AG09309 (cell line): ENCODE results near the gene FZD4.

Experiments used
- DNase-seq: peaks from one replicate; pipeline ENCODE4 v3.0.0-alpha.2; 2010; ENCODE audit warnings: low read depth
- H3K4me3 ChIP-seq: 2 replicates; pipeline ENCODE4 v1.5.1; 2011; ENCODE audit warnings: mild to moderate bottlenecking, low read depth, low read length, moderate library complexity; ENCODE audit not compliant: control insufficient read depth
- TF ChIP-seq, protein P1 (sequence below): IDR thresholded peaks from 2 replicates; pipeline ENCODE4 v1.5.1; 2011; ENCODE audit warnings: mild to moderate bottlenecking, low read depth, low read length, inconsistent platforms; ENCODE audit not compliant: insufficient read depth, control insufficient read depth; ENCODE audit errors: missing control alignments

Gene FZD4

DNA sequence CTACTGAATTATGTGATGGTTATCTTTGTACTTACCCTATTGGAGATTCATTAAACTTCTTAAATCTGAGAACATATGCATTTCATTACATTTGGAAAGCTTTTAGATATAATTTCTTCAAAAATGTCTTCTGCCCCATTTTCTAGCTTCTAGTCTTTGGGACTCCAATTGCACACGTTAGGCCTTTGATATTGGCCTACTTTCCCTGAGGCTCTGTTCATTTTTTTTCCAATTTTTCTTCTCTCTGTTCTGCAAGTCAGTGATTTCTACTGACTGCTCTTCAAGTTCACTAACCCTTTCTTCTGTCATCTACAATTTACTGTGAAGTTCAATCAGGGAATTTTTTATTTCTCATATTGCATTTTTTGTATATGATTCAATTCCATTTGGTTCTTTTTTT, 43.0 kb downstream of the FZD4 start:
- TF ChIP-seq, protein P1, sequence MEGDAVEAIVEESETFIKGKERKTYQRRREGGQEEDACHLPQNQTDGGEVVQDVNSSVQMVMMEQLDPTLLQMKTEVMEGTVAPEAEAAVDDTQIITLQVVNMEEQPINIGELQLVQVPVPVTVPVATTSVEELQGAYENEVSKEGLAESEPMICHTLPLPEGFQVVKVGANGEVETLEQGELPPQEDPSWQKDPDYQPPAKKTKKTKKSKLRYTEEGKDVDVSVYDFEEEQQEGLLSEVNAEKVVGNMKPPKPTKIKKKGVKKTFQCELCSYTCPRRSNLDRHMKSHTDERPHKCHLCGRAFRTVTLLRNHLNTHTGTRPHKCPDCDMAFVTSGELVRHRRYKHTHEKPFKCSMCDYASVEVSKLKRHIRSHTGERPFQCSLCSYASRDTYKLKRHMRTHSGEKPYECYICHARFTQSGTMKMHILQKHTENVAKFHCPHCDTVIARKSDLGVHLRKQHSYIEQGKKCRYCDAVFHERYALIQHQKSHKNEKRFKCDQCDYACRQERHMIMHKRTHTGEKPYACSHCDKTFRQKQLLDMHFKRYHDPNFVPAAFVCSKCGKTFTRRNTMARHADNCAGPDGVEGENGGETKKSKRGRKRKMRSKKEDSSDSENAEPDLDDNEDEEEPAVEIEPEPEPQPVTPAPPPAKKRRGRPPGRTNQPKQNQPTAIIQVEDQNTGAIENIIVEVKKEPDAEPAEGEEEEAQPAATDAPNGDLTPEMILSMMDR, result no peak
- DNase-seq, result no peak

DNA sequence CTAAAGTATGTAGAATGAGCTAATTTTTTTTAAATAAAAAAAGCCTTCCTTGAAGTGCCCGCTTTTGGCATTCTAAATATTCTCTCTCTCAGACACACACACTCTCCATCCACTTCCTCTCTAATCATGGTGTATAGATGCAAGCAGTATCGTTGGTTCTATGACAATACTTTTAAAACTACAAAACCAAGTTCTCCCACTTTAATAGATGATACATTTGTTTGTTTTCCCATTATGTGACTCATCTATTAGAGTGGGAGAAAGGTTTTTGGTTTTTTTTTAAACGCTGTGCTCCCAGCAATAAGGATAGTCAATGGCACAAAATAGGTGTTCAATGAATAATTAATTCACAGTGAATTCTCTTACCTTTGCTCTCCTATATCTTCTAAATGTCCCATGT, 44.6 kb downstream of the FZD4 start:
- no peak for DNase-seq
- TF ChIP-seq, protein P1, result no peak
- no peak overlapping the region for H3K4me3 ChIP-seq

More for the DNA sequence above, 43.0 kb downstream of the FZD4 start:
- no peak overlapping the region for H3K4me3 ChIP-seq

DNA sequence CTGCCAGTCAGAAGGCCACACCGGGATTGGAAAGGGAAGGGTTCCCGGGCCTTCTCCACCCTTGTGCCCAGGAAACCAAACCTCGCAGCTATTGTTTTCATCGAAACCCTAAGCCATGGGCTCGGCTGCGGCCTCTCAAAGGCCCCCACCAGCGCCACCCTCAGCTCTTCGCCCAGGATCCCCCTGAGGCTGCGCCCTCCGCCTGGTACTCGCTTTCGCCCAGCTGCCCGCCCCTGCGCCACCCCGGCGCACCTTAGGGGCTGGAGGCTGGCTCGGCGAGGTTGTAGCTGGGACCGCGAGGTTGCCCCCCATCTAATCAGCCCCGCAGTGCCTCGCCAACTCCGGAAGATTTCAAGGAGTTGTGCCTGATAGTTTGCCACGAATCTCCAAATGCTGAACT, 49.0 kb downstream of the FZD4 start:
- no peak overlapping the region for H3K4me3 ChIP-seq
- no peak for DNase-seq
- TF ChIP-seq, protein P1, result no peak

DNA sequence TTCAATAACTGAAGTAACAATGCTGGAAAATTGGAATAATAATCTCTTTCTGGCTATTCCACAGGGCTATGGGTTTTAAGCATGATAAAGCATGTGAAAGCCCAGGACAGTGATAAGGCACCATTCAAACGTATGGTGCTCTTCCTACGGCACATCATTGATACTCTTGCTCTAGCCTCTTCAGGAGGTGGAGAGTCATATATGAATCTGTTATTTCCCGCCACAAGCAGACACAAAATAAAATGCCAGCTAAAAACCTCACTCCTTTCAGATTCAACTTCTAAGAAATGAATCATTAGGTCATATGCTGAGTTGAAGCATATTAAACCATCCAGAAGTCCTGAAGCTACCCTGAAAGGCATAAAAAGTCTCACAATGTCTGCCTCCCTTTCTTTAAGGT, 49.9 kb downstream of the FZD4 start:
- TF ChIP-seq, protein P1, result no peak
- no peak overlapping the region for H3K4me3 ChIP-seq
- DNase-seq, result no peak

DNA sequence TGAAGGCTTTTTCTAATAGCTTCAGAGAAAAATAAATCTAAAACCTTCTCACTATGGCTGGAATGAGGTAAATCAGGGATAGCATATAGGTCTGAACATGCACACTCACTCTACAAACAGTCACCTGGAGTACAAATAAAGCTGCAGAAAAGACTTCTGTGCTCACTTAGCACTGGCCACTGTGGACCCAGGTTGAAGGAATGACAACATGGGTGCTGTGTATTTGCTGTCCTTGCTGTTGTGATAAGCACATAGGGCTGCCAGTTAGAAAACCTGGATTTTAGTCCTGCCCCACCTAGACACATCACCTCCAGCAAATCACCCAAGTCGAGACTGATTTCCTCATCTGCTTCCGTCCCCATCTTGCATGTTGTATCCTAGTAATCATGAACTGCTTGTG, 51.2 kb downstream of the FZD4 start:
- no peak overlapping the region for H3K4me3 ChIP-seq
- TF ChIP-seq, protein P1, result no peak
- no peak for DNase-seq

DNA sequence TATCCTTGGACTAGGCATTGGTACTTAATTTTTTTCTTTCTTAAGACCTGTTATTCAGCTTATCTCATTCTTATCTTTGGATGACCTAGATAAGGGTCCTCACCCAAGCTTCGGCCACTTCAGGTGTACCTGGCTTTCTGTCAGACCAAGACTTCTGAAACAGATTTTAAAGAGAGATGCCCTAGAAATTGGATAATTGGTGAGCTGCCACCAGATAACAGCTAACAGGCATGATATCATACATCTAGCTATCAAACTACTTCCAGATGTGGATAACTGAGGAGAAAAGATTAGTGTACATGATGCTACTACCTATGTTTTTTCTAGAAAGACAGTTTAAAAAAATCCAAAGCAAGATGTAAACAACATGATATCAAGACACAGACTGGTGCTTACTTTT, 52.9 kb downstream of the FZD4 start:
- no peak for DNase-seq
- H3K4me3 ChIP-seq, result no peak overlapping the region
- TF ChIP-seq, protein P1, result no peak

DNA sequence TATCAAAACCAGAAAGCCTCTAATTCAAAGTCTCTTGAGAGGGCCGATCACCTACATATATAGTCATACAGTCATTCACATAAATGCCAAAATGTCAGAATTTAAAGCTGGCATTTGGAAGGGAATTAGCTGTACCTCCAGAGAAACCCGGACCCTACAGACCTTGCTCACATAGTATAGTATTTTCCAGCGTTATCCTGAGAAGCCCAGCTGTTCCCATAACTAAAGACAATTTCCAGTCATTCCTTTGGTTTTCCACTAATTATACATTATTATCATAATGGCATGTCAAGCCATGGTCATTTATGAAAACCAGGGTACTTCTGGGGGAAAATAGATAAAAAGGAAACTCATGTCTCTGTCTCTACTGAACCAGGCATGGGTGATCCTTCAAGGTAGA, 53.6 kb downstream of the FZD4 start:
- TF ChIP-seq, protein P1, result no peak
- DNase-seq, result no peak
- no peak overlapping the region for H3K4me3 ChIP-seq
